Measurements from ENCODE around the gene UNC5C. TPM values are rescaled to one million over a fixed set of nuclear protein-coding genes. Genes with fewer than 3 reads are reported as not detected.

The UNC5C gene
- total RNA-seq, 1 donor from 2014 or later: 0.35 TPM

- DNase-seq (ENCODE audit: low spot score): no peak
Measured at GRCh38 chr4:95268819-95269565, 279.8 kb downstream of the UNC5C start.

GRCh38 chr4:95267081-95267480 lies 281.7 kb downstream of the UNC5C start:
- DNase-seq (ENCODE audit: low spot score): no peak

- DNase-seq (ENCODE audit: low spot score): no peak
Measured at GRCh38 chr4:95265814-95266740, 282.7 kb downstream of the UNC5C start.

DNA sequence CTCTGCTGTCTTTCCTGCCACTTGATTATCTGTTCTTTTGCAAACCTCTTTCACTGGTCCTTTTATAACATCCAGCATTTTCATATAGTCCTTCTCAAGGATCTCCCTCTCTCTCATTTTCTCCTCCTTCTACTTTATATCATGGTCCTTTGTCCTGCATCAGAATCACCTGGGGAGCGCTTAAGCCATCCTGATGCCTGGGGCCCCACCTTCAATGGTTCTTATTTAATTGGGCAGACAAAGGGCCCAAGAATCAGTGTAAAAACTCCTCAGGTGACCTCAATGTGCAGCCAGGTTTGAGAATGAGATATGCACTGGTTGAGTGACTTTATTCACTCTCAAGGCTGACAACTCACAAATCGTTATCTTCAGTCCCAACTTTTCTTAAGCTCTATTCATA lies 283.9 kb downstream of the UNC5C start:
- no peak for DNase-seq (ENCODE audit: low spot score)

DNA sequence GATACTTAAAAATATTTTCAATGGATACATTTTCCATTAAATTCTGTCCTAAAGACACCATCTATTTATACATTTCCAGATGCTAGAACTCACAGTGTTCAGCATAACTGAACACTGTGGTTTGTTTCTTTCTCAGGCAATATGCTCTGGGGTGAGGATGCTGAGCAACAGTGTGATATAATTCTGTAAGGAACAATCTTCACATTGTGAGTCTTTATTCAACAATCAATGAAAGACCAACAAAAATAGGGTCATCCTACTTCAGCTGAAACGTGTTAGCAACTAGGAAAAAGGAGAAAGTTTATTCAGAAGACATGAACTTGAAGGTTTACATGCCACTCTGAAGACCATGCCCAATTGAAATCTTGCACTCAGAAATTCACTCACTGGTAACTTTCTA lies 284.8 kb downstream of the UNC5C start:
- no peak for DNase-seq (ENCODE audit: low spot score)

DNA sequence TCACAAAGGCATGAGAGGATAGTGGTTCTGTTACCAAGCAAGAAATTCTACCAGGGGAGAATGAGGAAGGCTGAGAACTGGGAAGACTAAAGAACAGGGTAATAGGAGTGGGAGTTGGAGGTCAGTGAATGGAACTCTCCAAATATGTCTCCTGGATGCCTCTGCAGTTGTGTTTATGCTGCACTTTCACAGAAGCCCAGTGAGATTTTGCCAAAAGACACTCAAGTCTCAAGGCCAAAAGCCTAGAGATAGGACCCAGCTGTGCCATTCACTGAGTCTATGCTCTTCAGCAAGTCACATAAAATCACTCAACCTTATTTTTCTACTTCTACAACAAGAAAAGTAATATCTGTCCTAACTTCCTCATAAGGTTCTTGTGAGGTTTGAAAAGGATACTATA lies 285.4 kb downstream of the UNC5C start:
- DNase-seq (ENCODE audit: low spot score): no peak

DNA sequence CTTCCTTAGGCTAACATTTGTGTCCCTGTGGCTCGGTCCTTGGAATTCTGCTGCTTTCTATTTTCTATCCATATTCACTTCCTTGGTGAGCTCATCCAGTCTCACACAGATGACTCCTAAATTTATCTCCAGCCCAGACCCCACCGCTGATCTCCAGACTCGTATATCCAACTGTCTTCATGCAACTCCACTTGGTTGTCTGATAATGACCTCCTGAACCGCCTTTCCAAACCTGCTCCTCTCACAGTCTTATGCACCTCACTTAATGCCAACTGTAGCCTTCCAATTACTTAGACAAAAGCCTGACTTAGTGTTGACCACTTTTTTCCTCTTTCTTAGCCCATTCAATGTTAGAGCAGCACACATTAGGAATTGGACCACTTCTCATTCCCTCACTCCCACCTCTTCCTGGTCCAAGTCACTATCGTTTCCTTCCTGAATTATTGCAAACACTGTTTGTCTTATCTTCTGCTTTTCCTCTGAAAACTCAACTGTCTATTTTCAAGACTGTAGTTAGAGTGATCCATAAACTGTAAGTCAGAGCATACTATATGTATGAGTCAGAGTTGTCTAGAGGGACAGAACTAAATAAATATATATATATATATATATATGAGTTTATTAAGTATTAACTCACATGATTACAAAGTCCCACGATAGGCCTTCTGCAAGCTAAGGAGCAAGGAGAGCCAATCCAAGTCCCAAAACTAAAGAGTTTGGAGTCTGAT lies 292.5 kb downstream of the UNC5C start:
- no peak for DNase-seq (ENCODE audit: low spot score)

DNA sequence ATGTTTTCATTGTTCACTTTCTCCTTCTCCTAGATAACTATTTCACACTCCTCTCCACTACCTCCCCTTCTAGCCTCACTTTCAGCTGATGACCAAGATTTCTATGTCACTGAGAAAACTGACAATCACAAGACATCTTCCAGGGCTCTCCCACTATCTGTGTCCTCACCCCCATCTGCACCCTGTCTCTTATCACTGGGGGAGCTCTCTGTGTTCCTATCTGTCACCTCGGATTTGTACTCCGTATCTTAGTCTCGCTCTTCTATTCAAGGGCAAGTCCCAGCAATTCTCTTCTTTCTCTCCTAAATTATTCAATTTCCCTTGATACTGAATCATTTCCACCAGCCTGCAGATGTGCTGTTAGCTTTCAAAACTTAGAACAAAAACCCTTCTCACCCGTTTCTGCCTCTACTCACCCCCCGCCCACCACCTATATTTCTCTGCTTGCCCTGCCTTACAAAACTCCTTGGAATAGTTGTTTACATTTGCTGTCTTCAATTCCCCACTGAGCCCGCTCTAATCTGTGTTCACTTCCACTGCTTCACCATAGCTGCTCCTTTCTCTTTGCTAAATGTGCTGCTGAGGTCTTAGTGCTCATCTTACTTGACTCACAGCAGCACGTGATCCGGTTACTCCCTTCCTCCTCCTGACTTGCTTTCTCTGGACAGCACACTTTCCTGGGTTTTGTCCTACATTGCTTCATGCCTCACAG lies 293.2 kb downstream of the UNC5C start:
- DNase-seq (ENCODE audit: low spot score): no peak

DNA sequence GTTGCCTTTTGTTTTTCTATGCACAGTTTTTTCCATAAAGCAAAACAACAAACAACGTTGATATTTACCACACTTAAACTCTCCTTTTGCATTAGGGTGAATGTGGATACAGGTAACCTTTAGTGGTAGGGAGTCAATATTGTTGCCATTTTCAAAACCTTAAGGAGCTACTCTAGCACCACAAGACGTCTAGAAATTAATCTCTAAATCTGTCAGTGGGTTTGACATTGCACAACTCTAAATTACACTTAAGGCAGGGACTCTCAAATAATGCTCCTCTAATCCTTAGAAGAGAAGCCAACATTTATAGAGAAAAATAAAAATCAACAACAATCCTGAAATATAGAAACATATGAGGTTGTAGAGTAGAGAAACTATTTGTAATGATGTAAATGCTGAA lies 297.2 kb downstream of the UNC5C start:
- DNase-seq (ENCODE audit: low spot score): no peak

DNA sequence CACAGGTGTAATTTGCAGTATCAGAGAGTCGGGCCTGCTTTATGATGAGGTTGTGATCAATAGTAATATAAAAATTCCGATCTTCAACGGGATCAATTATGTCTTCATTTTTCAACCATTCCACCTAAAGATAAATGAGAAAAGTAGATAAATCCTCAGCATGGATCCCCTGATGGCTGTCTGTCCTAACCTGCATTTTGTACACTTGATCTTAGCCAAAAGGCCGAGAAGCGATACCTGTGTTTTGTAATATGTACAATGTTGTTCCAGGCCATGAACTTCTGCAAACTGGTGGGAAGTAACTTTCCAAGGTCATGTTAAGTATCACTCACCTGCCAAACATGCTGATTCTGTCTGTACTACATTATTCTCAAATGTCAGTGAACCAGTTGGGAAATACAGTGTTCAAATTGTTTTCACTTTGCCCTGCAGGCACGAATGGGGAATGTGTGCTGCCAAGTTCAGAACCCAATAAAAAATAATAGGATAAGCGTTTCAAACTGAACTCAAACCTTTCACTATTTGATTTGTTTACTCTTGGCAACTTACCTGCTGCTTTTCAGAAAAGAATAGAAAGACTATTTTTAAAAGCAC lies 298.1 kb downstream of the UNC5C start:
- no peak for DNase-seq (ENCODE audit: low spot score)

GRCh38 chr4:95249426-95250021 lies 299.2 kb downstream of the UNC5C start:
- DNase-seq (ENCODE audit: low spot score): no peak

DNA sequence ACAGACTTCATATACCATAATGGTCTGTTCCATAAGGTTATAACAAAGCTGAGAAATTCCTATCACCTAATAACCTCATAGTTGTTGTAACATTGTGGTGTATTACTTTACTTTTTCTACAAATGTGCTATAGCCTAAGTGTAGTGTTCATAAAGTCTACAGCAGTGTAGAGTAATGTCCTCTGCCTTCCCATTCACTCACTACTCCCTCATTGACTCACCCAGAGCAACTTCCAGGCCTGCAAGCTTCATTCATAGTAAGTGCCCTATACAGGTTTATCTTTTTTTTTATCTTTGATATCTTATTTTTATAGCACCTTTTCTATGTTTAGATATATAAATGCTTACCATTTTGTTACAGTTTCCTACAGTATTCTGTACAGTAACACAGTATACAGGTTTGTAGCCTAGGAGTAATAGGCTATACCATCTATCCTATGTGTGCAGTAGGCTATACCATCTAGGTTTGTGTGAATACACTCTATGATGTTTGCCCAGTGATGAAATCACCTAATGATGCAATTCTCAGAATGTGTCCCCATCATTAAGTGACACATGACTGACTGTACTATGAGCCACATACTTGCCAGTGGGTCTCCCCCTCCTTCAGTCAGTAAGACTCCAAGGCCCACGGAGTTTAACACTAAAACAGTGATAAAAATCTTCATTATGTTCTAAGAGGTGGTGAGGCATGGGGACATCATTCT lies 299.9 kb downstream of the UNC5C start:
- no peak for DNase-seq (ENCODE audit: low spot score)

- DNase-seq (ENCODE audit: low spot score): no peak
Measured at GRCh38 chr4:95243892-95244291, 304.9 kb downstream of the UNC5C start.

- DNase-seq (ENCODE audit: low spot score): no peak
Measured at GRCh38 chr4:95238554-95238953, 310.2 kb downstream of the UNC5C start.

DNA sequence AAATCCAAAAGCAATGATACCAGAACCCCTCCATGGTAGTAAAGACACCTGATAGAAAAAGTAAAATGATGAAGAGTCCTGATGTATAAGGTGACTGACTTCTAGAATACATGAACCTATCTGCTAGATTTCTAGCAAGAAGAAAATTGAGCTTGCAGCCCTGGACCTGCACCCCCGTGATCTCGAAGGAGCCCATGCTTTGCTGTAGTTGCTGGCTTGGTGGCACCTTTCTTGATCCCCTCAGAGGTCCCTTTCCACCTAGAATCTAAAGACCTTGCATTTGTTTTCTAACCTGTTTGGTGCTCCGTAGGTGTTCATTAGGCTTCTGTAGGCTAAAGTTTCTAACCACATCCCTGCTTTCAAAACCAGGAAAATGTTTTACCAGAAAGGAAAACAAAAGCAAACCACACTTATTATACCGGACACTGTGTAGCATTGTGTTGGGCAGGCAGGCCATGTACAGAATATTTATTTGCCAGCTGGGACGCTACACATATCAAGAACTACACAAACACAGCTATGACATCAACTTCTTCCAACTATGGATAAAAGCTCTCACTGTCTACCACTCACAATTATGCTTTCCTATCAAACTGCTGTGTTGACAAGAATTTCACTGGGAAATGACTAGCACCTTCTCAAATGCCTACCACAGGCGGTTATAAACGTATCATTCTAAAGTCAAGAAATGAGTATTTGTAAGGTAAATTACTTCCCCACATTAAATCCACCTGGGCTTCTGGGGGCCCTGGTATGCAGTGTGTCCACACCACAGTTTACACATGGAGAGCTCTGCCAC lies 316.2 kb downstream of the UNC5C start:
- no peak for DNase-seq (ENCODE audit: low spot score)

DNA sequence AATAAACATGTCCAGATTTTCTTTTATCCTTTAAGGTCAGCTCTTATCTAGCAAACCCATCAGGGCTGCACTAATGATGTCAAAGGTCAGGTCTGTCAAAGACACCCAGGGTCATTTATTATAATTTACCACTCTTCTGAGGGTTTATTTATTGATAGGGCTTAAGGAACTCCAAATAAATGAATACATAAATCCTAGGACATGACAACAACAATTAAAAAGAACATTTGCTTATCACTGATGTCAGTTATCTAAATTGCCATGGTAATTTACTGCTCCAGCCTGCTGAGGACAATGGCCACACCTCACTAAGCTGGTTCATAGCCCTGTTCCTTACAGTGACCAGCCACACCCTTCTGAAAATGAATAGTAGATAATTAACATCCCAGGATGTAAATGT lies 317.1 kb downstream of the UNC5C start:
- DNase-seq (ENCODE audit: low spot score): no peak

GRCh38 chr4:95225849-95226248 lies 322.9 kb downstream of the UNC5C start:
- DNase-seq (ENCODE audit: low spot score): no peak

GRCh38 chr4:95224402-95224801 lies 324.4 kb downstream of the UNC5C start:
- DNase-seq (ENCODE audit: low spot score): no peak
